ENCODE data around the gene CSKMT.
"Not testable (repeated sequence)": the region's sequence is repeated elsewhere in the genome, so short reads cannot be mapped to it uniquely, and the experiment has no call there.

- TF ChIP-seq CTCF (IDR thresholded peaks at IDR 0.05 in 8 of 11, conservative IDR thresholded peaks at IDR 0.05 in 3 of 11); POLR2AphosphoS5 (IDR thresholded peaks at IDR 0.05): not testable (repeated sequence)
Observed at GRCh38 chr11:62650283-62650682, 14.8 kb upstream of the CSKMT start.
